K562 treated with DMSO at 1 percent for 48 hours (cell line): ENCODE measurements around the gene CAPZA3. TPM values are rescaled to one million over a fixed set of nuclear protein-coding genes. Genes with fewer than 3 reads are reported as not detected.

ENCODE experiments used
- total RNA-seq: library from RNA; unstranded; fragments of 300-600 nt; gene quantifications from 2 replicates; pipeline ENCODE4 v1.2.3, GENCODE V29; 2022; ENCODE audit warnings: low replicate concordance; ENCODE audit errors: extremely low read depth

CAPZA3 gene, protein sequence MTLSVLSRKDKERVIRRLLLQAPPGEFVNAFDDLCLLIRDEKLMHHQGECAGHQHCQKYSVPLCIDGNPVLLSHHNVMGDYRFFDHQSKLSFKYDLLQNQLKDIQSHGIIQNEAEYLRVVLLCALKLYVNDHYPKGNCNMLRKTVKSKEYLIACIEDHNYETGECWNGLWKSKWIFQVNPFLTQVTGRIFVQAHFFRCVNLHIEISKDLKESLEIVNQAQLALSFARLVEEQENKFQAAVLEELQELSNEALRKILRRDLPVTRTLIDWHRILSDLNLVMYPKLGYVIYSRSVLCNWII
- total RNA-seq, result not detected in 2 replicates

DNA sequence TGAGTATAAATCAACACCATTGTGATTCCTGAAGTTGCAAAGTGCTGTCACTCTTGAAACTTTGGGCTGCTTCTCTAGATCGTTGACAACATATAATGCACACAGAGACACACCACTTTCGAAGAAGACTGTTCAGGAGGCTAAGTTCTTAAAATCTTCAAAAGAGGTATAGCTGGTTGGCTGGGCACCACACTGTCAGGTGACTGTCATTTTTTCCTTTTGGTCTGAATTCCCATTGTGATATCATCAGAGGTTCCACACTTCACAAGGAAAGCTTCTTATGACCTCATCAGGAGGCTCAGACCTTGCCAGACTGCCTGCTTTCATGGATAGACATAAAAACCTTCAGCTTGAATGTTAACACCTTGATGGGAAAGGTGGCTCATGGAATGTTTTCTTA, at the start of gene CAPZA3, which contains the start of gene PLCZ1:
Gene CAPZA3 (plus strand): TSS at position 301 of the 400 bp plus-strand sequence. CDS start 150 bp downstream, outside the sequence.
Gene PLCZ1 (minus strand): TSS at position 194 of the 400 bp plus-strand sequence. CDS start 641 bp downstream, outside the sequence.

Other genes with a start within 250 kb of the CAPZA3 start
- gene PLCZ1, start 107 bp upstream of the CAPZA3 start, total RNA-seq, result not detected in 2 replicates